SU-DHL-6 (cell line): ENCODE results near the gene CALCR.

Source experiments
- CTCF ChIP-seq: fragments of 200-600 bp; sonication (generic); IDR thresholded peaks from one replicate; pipeline ENCODE4 v1.5.1; 2017; ENCODE audit warnings: antibody characterized with exemption, mild to moderate bottlenecking, low read length, moderate library complexity; ENCODE audit not compliant: insufficient read depth, poor library complexity, severe bottlenecking
- EZH2phosphoT487 ChIP-seq: fragments of 200-600 bp; sonication (generic), shearing (Covaris generic); conservative IDR thresholded peaks from 2 replicates; pipeline ENCODE4 v1.6.1; 2018; ENCODE audit warnings: mild to moderate bottlenecking, antibody characterized with exemption, low read length, moderate library complexity, mixed read lengths

- TF ChIP-seq EZH2phosphoT487, result no peak
- TF ChIP-seq CTCF, result no peak
Observed at GRCh38 chr7:93530701-93531100, 43.8 kb downstream of the CALCR start.
